Cardiac muscle cell (in vitro differentiated cells and primary cell): ENCODE measurements around the gene ZNF285. TPM values are rescaled to one million over a fixed set of nuclear protein-coding genes. Genes with fewer than 3 reads are reported as not detected.
A peak's percentile ranks its signal among the peaks of the same experiment; 100 is the strongest.
"Not testable (repeated sequence)": the region's sequence is repeated elsewhere in the genome, so short reads cannot be mapped to it uniquely, and the experiment has no call there.

Source experiments
- DNase-seq, 2 donors: peaks; one replicate each; pipeline versions ENCODE4 v3.0.0 to v3.0.0-alpha.2; 2010 to 2017; ENCODE audit warnings: low read depth in 1 of 2, low spot score in 1 of 2
- H3K27ac ChIP-seq: fragments of 200-600 bp; sonication (generic); 2 replicates; pipeline ENCODE4 v1.5.1; 2016
- H3K27me3 ChIP-seq: fragments of 200-600 bp; sonication (generic); 2 replicates; pipeline ENCODE4 v1.6.0; 2016; ENCODE audit warnings: control low read depth
- H3K36me3 ChIP-seq: fragments of 200-600 bp; sonication (generic); 2 replicates; pipeline ENCODE4 v1.5.1; 2016; ENCODE audit warnings: control low read depth
- H3K4me1 ChIP-seq: fragments of 200-600 bp; sonication (generic); 2 replicates; pipeline ENCODE4 v1.8.1; 2017; ENCODE audit warnings: low read depth, mild to moderate bottlenecking, mixed run types
- H3K4me3 ChIP-seq: fragments of 200-600 bp; sonication (generic); 2 replicates; pipeline ENCODE4 v1.5.1; 2016; ENCODE audit warnings: mild to moderate bottlenecking
- H3K9me3 ChIP-seq: fragments of 200-600 bp; sonication (generic); 2 replicates; pipeline ENCODE4 v1.5.1; 2017; ENCODE audit warnings: low read depth, mild to moderate bottlenecking, control low read depth
- polyA plus RNA-seq: library from polyadenylated mRNA; unstranded; fragments of >200 nt; fragmentation: Nextera tagmentation; extraction: Ambion mirVana; gene quantifications from 2 replicates; pipeline ENCODE4 v1.2.1, GENCODE V29; 2016
- total RNA-seq: library from RNA; depleted of rRNA; stranded (reverse); fragments of >200 nt; gene quantifications from 2 replicates; pipeline ENCODE4 v1.2.3, GENCODE V29; 2016
- TF ChIP-seq, protein P1 (sequence below): IDR thresholded peaks from 2 replicates; pipeline ENCODE4 v1.5.1; 2012; ENCODE audit warnings: low read depth, mild to moderate bottlenecking, low read length

ZNF285 gene
- total RNA-seq (3.6 and 21.1 TPM in 2 replicates), polyA plus RNA-seq (2.8 and 7.9 TPM in 2 replicates)

DNA sequence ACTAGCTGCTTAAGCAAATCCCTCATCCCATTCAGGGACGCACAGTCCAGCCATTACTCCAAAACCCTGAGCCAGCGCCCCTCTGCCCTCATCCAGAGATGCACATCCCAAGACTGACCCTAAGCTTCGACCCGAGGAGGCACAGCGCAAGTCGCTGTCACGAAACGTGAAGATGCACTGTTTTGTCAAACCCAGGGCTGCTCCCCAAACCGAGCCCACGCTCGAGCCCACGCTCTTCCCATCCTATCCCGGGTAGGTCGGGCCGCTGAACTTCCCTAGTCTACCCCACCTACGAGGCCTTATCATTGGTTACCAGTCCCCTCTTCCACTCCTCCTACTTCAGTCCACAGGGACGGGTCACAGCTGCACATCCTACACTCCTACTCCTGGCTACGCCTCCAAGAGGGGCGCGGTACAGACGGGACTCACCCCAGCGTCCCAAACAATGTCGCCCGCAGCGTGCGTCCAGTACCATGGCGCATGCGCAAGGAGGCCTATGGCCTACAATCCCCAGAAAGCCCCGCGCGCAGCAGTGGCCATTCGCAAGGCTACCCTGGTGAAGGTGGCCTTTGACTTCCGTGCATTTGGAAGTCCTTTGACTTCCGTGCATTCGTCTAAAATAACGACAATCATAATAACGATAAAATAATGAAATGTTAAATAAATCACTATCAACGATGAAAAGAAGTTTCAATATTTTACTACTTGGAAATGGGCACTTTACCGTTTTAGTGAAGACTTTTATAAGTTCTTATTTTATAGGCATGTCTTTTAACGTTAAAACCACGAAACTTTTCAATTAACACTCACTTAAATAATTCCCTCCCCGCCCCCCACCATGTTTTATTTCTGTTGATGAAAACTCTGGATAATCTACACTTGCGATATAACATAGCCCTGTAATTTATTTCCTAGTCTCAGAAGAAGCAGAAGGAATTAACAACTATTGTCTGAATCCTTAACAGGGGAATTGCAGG is at the start of gene ZNF285:
Gene ZNF285 (minus strand): TSS at position 470 of the 977 bp plus-strand sequence. CDS start 4,395 bp downstream, outside the sequence.
- DNase-seq, result peak; percentile 97 to 98
- H3K27ac ChIP-seq, result no peak within 1 kb of the TSS
- TF ChIP-seq, protein P1, sequence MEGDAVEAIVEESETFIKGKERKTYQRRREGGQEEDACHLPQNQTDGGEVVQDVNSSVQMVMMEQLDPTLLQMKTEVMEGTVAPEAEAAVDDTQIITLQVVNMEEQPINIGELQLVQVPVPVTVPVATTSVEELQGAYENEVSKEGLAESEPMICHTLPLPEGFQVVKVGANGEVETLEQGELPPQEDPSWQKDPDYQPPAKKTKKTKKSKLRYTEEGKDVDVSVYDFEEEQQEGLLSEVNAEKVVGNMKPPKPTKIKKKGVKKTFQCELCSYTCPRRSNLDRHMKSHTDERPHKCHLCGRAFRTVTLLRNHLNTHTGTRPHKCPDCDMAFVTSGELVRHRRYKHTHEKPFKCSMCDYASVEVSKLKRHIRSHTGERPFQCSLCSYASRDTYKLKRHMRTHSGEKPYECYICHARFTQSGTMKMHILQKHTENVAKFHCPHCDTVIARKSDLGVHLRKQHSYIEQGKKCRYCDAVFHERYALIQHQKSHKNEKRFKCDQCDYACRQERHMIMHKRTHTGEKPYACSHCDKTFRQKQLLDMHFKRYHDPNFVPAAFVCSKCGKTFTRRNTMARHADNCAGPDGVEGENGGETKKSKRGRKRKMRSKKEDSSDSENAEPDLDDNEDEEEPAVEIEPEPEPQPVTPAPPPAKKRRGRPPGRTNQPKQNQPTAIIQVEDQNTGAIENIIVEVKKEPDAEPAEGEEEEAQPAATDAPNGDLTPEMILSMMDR, result no peak
- no peaks in the 10 kb centered on the region for H3K36me3 ChIP-seq
- peak within 1 kb of the TSS; percentile 45 for H3K4me3 ChIP-seq
- H3K4me1 ChIP-seq, result no peaks in the 10 kb centered on the region
- no peaks in the 10 kb centered on the region for H3K27me3 ChIP-seq
- H3K9me3 ChIP-seq, result no peaks in the 10 kb centered on the region

DNA sequence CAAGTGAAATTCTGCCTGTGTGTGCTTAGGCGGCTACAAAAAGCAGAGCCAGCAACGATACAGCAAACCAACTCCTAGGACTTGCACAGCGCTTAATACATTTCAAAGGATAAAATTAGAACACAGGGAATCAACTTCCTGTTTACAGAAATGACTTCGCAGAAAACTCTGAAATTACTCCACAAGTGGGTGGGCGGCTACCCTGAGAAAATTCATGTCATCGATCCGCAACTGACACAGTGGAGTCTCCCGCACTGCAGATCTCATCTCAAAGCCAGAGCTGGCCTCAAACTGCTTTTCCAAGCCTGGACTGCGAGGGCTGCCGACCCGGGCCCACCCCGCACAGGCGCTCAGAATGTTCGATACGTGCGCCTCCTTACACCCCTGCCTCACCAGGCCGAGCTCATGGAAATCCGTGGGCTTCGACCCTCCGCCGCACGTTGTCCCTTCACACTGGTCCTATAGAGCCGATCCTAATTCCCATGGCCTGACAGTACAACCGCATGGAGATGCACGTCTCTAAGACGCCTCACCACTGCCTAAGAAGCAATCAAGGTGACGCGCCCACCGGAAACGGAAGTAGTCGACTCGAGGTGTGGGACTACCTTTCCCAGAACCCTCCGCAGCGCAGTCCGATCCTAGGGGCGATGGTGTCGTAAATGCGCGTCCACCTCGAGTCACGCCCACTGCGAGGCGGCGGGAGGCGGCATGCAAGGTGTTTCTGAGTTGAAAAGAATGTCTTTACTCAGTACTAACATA is 46.7 kb upstream of the ZNF285 start, which contains the start of gene ZNF229:
Gene ZNF229 (minus strand): TSS at position 557 of the 759 bp plus-strand sequence. CDS start 5,625 bp downstream, outside the sequence.
- no peaks in the 10 kb centered on the region for H3K9me3 ChIP-seq
- peak within 1 kb of the TSS; percentile 76 for H3K4me3 ChIP-seq
- TF ChIP-seq, protein P1, result no peak
- peak within 1 kb of the TSS; percentile 71 for H3K27ac ChIP-seq
- H3K36me3 ChIP-seq, result peaks cover 6% of the 10 kb centered on the region
- H3K4me1 ChIP-seq, result peaks cover 4% of the 10 kb centered on the region
- H3K27me3 ChIP-seq, result no peaks in the 10 kb centered on the region
- DNase-seq, result peak; percentile 92 to 96

DNA sequence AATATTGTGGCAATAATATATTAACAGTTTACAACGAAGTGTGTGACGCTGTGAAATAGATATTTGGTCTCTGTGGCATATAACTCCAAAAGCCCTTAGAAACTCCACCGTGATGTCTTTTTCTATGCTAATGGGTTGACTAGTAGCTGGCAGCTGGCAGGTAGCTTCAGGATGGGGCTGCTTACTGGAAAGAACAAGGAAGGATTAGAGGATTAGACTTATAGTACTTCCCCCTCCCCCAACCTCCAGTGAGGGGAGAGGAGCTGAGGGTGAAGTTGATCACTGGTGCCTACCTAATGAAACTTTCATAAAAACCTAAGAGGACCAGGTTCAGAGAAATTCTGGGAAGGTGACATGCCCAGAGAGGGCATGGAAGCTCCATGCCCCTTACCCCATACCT is 37.0 kb upstream of the ZNF285 start:
- Histone ChIP-seq H3K36me3 (peaks cover under 1% of the 10 kb centered on the region), H3K27me3 (no peaks in the 10 kb centered on the region), H3K27ac (no peak overlapping the region), H3K4me3 (no peak overlapping the region), H3K4me1 (no peaks in the 10 kb centered on the region), H3K9me3 (no peaks in the 10 kb centered on the region)
- TF ChIP-seq, protein P1, result no peak
- no peak for DNase-seq

DNA sequence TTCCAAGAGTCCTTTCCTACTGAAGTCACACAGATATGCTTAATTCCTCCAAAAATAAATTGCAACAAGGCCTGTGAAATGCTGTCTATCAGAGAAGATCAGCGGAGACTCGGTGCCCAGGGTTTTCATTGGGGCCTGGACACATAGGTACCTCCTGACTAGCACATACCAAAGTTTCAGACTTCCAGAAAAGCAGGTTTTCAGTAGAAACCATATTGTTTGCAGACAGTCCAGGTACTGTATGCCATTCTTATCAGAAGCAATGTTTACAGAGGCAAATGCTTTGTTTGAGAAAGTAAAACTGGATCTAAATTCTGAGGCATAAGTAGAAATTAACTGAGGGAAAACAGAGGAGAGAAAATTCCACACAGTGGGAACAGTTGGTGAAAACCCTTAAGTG is 34.0 kb upstream of the ZNF285 start:
- H3K27ac ChIP-seq, result no peak overlapping the region
- no peak for DNase-seq
- TF ChIP-seq, protein P1, result no peak
- no peaks in the 10 kb centered on the region for H3K27me3 ChIP-seq
- peaks cover 5% of the 10 kb centered on the region for H3K36me3 ChIP-seq
- H3K9me3 ChIP-seq, result no peaks in the 10 kb centered on the region
- H3K4me3 ChIP-seq, result no peak overlapping the region
- H3K4me1 ChIP-seq, result no peaks in the 10 kb centered on the region

DNA sequence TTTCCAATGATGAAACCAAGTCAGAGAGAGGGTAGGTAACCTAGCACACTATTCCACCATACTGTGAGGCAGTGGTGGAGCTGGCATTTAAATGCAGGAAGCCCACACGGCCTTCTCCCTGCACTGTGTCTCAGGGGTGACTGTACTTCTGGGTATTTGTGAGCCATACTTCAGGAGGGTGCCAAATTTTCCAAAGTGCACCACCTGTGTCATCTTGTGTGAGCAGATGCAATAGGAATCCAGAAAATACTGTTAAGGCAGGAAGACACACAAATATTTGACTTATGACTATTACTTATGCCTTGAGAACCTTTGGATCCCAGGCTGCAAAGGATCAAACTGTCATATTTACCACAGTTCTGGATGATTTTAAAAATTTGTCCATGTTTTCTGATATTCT is 29.5 kb upstream of the ZNF285 start:
- no peak overlapping the region for H3K4me3 ChIP-seq
- H3K4me1 ChIP-seq, result no peaks in the 10 kb centered on the region
- no peaks in the 10 kb centered on the region for H3K27me3 ChIP-seq
- H3K27ac ChIP-seq, result no peak overlapping the region
- H3K36me3 ChIP-seq, result peaks cover 7% of the 10 kb centered on the region
- TF ChIP-seq, protein P1, result no peak
- DNase-seq, result no peak
- H3K9me3 ChIP-seq, result no peaks in the 10 kb centered on the region

- not testable (repeated sequence) for H3K9me3 ChIP-seq, H3K4me1 ChIP-seq, H3K27me3 ChIP-seq, DNase-seq, H3K27ac ChIP-seq, H3K36me3 ChIP-seq, H3K4me3 ChIP-seq
Observed at GRCh38 chr19:44415553-44415952, 14.1 kb upstream of the ZNF285 start.

DNA sequence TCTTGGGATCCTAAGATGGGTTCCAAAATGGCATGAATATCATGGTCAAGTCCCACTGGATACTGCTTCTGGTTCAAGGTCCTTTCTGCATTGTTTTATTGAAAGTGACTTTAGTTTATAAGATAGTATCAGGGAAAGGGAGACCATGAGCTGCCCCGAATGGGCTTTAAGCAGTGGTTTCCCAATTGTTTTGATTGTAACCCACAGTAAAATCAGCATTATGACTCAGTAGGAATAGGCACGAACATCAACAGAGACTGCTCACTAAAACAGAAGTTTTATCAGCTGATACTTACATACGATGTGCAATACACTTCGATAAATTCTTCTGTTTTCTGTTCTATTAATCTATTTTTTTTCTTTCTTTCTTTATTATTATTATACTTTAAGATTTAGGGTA is 12.1 kb downstream of the ZNF285 start:
- not testable (repeated sequence) for H3K4me3 ChIP-seq, H3K27me3 ChIP-seq, H3K9me3 ChIP-seq, H3K27ac ChIP-seq, H3K36me3 ChIP-seq, H3K4me1 ChIP-seq, DNase-seq
